Mucosa of stomach (tissue), 1 donor: ENCODE data around the gene OBSL1.

Source experiments
- H3K27me3 ChIP-seq: one replicate; pipeline ENCODE4 v1.7.0; 2013; ENCODE audit warnings: mild to moderate bottlenecking, low read length; ENCODE audit not compliant: control insufficient read depth, insufficient read depth
- H3K36me3 ChIP-seq: one replicate; pipeline ENCODE4 v1.7.0; 2013; ENCODE audit warnings: low read length; ENCODE audit not compliant: control insufficient read depth, insufficient read depth
- H3K4me1 ChIP-seq: one replicate; pipeline ENCODE4 v1.7.0; 2013; ENCODE audit warnings: mild to moderate bottlenecking, low read length; ENCODE audit not compliant: control insufficient read depth, insufficient read depth
- H3K4me3 ChIP-seq: one replicate; pipeline ENCODE4 v1.7.0; 2013; ENCODE audit warnings: low read length
- H3K9ac ChIP-seq: one replicate; pipeline ENCODE4 v1.7.0; 2013; ENCODE audit warnings: mild to moderate bottlenecking, low read length, moderate library complexity
- H3K9me3 ChIP-seq: one replicate; pipeline ENCODE4 v1.7.0; 2013; ENCODE audit warnings: mild to moderate bottlenecking, low read length, moderate library complexity; ENCODE audit not compliant: control insufficient read depth
- donor health status: Pancreatic carcinoma.

OBSL1 gene

GRCh38 chr2:219519526-219519916, 51.8 kb downstream of the OBSL1 start:
- Histone ChIP-seq H3K9me3 (no peaks in the 10 kb centered on the region), H3K27me3 (peaks cover 82% of the 10 kb centered on the region), H3K36me3 (no peaks in the 10 kb centered on the region), H3K9ac (no peak overlapping the region), H3K4me3 (no peak overlapping the region), H3K4me1 (no peaks in the 10 kb centered on the region)

- Histone ChIP-seq H3K27me3 (peaks cover 82% of the 10 kb centered on the region), H3K4me1 (no peaks in the 10 kb centered on the region), H3K4me3 (no peak overlapping the region), H3K9ac (no peak overlapping the region), H3K9me3 (no peaks in the 10 kb centered on the region), H3K36me3 (no peaks in the 10 kb centered on the region)
These were observed 53.2 kb downstream of the OBSL1 start for GRCh38 chr2:219517954-219518778.

- Histone ChIP-seq H3K27me3 (peaks cover 83% of the 10 kb centered on the region), H3K36me3 (no peaks in the 10 kb centered on the region), H3K4me3 (no peak overlapping the region), H3K9ac (no peak overlapping the region), H3K9me3 (no peaks in the 10 kb centered on the region), H3K4me1 (no peaks in the 10 kb centered on the region)
These were observed 54.5 kb downstream of the OBSL1 start for GRCh38 chr2:219516888-219517287.

GRCh38 chr2:219515874-219516629, 55.3 kb downstream of the OBSL1 start:
- no peaks in the 10 kb centered on the region for H3K9me3 ChIP-seq
- H3K36me3 ChIP-seq: no peaks in the 10 kb centered on the region
- H3K4me1 ChIP-seq: no peaks in the 10 kb centered on the region
- no peak overlapping the region for H3K9ac ChIP-seq
- peaks cover 81% of the 10 kb centered on the region for H3K27me3 ChIP-seq
- H3K4me3 ChIP-seq: no peak overlapping the region

DNA sequence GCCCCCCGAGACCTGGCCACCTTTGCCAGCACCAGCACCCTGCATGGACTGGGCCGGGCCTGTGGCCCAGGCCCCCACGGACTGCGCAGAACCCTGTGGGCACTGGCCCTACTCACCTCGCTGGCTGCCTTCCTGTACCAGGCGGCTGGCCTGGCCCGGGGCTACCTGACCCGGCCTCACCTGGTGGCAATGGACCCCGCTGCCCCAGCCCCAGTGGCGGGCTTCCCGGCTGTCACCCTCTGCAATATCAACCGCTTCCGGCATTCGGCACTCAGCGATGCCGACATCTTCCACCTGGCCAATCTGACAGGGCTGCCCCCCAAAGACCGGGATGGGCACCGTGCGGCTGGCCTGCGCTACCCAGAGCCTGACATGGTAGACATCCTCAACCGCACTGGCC, 56.5 kb downstream of the OBSL1 start:
- Histone ChIP-seq H3K4me3 (no peak overlapping the region), H3K9me3 (no peaks in the 10 kb centered on the region), H3K36me3 (no peaks in the 10 kb centered on the region), H3K27me3 (peaks cover 83% of the 10 kb centered on the region), H3K4me1 (peaks cover 6% of the 10 kb centered on the region), H3K9ac (no peak overlapping the region)

GRCh38 chr2:219514196-219514761, 57.1 kb downstream of the OBSL1 start, which contains the start of gene ASIC4:
Gene ASIC4 (plus strand): TSS chr2:219514482. CDS start chr2:219514725, 243 bp downstream.
- H3K9me3 ChIP-seq: no peaks in the 10 kb centered on the region
- peaks cover 12% of the 10 kb centered on the region for H3K4me1 ChIP-seq
- H3K36me3 ChIP-seq: no peaks in the 10 kb centered on the region
- peaks cover 86% of the 10 kb centered on the region for H3K27me3 ChIP-seq
- H3K9ac ChIP-seq: no peak within 1 kb of the TSS
- no peak within 1 kb of the TSS for H3K4me3 ChIP-seq

DNA sequence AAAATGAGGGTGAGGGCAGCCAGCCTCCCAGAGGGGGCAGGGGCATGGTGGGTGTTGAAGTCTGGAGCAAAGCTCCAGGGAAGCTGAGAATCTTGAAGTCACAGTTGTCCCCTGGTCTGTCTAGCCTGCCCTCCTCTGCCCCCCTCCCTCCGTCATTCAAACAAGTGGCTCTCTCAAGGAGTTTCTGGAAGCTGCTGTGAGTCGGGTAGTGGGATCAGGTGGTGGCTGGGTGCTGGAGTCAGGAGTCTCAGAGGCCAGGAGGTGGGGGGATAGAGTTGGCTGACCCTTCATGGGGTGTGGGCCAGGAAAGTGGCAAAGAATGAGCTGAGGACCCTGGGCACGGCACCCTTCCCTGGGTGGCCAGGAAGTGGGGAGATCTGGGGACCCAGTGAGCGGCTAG, 57.6 kb downstream of the OBSL1 start:
- Histone ChIP-seq H3K9ac (no peak overlapping the region), H3K36me3 (no peaks in the 10 kb centered on the region), H3K27me3 (peaks cover 86% of the 10 kb centered on the region), H3K9me3 (no peaks in the 10 kb centered on the region), H3K4me1 (peaks cover 13% of the 10 kb centered on the region), H3K4me3 (no peak overlapping the region)

- H3K27me3 ChIP-seq: peaks cover 82% of the 10 kb centered on the region
- no peaks in the 10 kb centered on the region for H3K9me3 ChIP-seq
- no peak overlapping the region for H3K9ac ChIP-seq
- no peak overlapping the region for H3K4me3 ChIP-seq
- peaks cover 13% of the 10 kb centered on the region for H3K4me1 ChIP-seq
- H3K36me3 ChIP-seq: no peaks in the 10 kb centered on the region
These were observed 58.7 kb downstream of the OBSL1 start for GRCh38 chr2:219512524-219513216.

GRCh38 chr2:219511547-219512325, 59.6 kb downstream of the OBSL1 start:
- Histone ChIP-seq H3K9ac (no peak overlapping the region), H3K27me3 (peaks cover 74% of the 10 kb centered on the region), H3K4me3 (no peak overlapping the region), H3K36me3 (no peaks in the 10 kb centered on the region), H3K4me1 (peaks cover 13% of the 10 kb centered on the region), H3K9me3 (no peaks in the 10 kb centered on the region)

- Histone ChIP-seq H3K9me3 (no peaks in the 10 kb centered on the region), H3K27me3 (peaks cover 64% of the 10 kb centered on the region), H3K9ac (no peak overlapping the region)
These were observed 60.7 kb downstream of the OBSL1 start for GRCh38 chr2:219510512-219511135.

More at GRCh38 chr2:219510512-219511135, 60.7 kb downstream of the OBSL1 start:
- Histone ChIP-seq H3K36me3 (peaks cover 10% of the 10 kb centered on the region), H3K4me3 (no peak overlapping the region), H3K4me1 (peaks cover 13% of the 10 kb centered on the region)
